GM18909 (cell line): ENCODE measurements around the gene FCER1G.
A peak's percentile ranks its signal among the peaks of the same experiment; 100 is the strongest.
"Not testable (repeated sequence)": the region's sequence is repeated elsewhere in the genome, so short reads cannot be mapped to it uniquely, and the experiment has no call there.

Experiments
- ATAC-seq: cut with Tn5 transposase; IDR thresholded peaks from one replicate; pipeline ENCODE4 v1.9.1; 2021; ENCODE audit warnings: mild to moderate bottlenecking; ENCODE audit not compliant: unreplicated experiment, poor library complexity

Gene FCER1G

GRCh38 chr1:161200992-161201835 lies 13.9 kb upstream of the FCER1G start:
- ATAC-seq = no peak

DNA sequence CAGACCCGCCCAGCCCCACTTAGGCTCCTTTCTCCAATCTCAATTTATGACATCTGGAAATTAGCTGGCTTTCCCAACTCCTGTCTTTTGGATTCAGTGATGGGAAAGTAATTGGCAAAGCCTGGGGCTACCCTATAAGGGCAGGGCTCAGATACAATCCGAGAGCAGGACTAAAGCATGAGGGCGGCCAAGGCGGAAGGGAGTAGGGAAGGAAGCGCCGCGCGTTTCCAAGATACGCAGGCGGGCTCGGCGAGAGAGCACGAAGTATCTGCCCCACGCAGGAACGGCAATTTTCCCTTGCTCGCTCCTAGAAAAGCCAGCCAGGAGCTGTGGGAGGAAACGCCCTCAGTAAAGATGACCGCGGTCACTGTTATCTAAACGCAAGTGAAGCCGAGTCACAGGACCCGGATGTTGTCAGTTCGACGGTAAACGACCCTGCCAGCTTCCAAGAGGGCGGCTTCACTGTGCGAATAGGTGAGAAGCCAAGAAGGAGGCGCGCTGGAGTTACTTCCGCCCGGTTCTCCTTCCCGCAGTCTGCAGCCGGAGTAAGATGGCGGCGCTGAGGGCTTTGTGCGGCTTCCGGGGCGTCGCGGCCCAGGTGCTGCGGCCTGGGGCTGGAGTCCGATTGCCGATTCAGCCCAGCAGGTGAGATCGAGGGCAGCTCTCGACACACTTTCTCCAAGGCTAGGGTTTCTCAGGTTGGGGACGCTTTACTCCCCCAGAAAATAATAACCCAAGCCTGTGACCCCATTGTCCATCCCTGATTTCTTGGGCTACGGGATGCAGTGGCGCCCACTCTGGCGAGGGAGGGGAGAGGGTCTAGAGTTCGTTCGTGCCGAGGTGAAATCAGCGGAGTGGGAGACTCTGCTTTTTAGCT lies 13.0 kb upstream of the FCER1G start, which contains the start of gene NDUFS2:
Gene NDUFS2 (plus strand): TSS at position 532 of the 877 bp plus-strand sequence. CDS start 19 bp downstream, at position 551.
- peak; percentile 96 for ATAC-seq

DNA sequence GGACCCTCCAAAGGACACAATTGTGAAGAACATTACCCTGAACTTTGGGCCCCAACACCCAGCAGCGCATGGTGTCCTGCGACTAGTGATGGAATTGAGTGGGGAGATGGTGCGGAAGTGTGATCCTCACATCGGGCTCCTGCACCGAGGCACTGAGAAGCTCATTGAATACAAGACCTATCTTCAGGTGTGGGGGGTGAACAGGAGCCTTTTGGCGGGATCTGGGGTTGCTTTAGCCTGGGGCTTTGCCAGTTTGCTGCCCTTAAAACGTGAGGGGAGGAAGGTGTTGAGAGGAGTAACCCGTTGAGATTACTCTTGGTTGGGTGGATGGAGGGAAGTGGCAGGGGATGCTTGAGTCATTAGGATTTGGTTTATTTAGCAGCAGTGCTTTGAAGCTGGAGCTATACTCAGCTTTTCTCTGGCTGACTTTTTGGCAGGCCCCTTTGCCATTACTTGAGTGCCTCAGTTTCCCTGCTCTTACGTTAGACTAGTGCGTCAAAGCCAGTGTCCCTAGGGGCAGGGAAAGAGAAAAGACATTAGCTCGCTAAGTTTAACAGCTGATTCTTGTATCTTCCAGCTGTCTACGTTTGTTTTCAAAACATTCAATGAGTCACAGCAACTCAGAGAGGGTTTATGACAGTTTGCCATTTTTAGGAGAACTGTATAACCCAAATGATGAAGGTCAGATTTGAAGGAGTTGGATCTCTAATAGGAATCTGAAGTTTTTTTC lies 8.5 kb upstream of the FCER1G start:
- ATAC-seq = no peak

- no peak for ATAC-seq
Observed at GRCh38 chr1:161207173-161207572, 7.9 kb upstream of the FCER1G start.

- ATAC-seq = peak; percentile 79
Observed at GRCh38 chr1:161209790-161210409, 5.2 kb upstream of the FCER1G start.

DNA sequence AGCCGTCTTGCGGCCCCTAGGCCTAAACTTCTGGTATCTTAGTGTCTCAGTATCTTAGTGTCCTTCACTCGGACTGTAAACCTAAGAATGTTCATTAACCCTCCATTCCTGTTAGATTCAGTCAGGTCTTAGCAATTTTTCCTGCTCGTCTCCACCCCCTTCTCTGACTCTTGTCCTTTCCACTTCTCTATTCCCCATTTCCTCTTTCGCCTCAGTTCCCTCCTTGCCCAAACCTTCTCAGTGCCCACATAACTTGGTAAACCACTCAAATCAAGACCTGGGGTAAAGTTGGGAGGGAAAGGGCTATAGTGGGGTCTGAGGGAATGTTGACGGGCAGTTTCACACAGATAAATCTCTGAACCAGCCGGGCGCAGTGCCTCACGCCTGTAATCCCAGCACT lies 726 bp upstream of the FCER1G start:
- ATAC-seq = no peak

GRCh38 chr1:161216945-161217712 lies 2.0 kb downstream of the FCER1G start:
- ATAC-seq = peak; percentile 88

DNA sequence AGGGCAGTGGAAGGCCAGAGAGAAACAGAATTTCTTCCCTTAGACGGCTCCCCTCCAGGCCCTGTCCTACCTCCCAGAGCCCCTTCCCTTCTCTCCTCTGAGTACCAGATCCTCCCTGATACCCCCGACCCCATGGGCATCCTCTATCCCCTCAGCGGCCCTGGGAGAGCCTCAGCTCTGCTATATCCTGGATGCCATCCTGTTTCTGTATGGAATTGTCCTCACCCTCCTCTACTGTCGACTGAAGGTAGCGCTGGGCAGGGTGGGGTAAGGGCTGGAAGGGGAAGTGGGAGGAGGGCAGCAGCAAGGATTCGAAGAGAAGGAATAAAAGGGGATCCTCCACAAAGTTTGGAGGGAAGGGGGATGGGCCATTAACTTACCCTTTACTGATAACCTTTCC lies 2.7 kb downstream of the FCER1G start:
- ATAC-seq = no peak

DNA sequence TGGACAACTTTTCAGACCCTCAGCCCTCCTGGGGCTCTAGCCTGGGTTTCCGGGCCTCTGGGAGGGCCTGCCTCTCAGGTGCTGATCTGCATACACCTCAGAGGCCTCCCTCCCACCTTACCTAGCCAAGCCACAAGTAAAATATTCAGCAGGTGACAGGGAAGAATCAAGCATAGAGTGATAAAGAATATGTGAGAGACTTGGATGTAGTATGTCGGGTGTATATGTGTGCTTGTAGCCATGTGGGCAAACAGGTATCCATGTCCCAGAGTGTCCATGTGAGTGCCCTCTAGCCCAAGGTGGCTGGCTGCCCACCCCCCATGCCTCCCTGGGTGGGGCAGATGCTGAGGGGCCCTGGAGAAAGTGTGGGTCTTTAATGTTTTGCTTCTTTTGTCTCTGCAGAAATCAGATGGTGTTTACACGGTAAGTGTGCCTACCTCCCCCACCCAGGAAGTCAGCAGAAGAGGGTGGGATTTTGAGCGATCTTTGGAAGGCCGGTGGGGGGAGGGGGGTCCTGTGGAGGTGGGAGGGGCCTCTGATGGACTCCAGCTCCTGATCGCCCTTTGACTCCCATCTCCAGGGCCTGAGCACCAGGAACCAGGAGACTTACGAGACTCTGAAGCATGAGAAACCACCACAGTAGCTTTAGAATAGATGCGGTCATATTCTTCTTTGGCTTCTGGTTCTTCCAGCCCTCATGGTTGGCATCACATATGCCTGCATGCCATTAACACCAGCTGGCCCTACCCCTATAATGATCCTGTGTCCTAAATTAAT lies 3.4 kb downstream of the FCER1G start:
- ATAC-seq = no peak

- ATAC-seq = no peak
Observed at GRCh38 chr1:161219078-161219892, 4.2 kb downstream of the FCER1G start.

DNA sequence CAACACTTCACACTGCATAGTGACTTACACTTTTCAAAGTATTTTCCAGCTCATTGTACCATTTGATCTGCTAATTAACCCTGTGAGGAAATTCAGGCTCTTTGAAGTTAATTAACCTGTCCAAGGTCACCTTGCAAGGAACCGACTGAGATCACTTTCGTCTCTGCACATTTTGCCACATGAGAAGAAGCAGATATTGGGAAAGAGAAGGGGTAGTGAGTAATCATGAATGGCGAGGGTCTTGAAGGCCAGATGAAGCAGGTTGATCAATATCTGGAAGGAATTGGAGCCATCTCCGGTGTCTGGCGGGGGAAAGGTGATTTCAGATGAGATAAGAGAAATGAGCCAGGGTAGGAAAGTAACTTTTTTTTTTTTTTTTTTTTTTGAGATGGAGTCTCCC lies 4.9 kb downstream of the FCER1G start:
- ATAC-seq = no peak

DNA sequence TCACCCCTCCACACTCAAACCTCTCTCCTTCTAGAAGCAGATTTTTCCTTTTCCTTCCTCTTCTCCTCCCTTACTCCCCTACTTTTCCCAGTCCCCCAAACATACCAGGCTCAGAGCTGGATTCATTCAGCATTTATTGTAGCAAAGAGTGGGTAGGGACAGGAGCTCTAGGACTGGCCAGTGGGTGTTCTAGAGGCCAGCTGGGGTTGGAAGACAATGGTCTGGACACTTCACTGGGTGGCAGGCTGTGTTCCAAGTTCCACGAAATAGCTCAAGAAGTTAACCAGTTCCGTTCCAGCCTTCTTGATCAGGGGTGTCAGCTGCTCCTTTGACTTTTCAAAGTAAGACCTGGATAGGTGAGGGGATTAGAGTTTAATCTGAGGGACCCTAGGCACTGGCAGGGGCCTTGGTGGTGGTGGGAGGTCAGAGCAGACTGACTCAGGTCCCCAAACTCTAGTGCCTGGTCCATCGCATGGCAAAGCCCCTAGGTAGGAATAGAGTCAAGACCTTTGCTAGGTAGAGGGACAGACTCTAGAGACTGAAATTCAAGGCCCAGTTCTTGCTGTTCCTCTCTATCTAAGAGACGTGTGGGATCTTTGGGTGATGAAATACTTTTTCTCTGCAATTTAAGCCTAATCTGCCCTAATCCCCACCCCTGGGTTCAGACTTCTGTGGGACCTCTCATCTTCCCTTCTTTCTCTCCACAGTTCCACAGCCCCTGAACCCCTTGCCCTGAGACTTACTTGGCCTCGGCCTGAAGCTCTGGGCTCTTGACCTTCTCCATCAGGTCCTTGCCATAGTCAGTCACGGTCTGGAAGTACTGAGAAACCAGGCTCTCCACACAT lies 7.3 kb downstream of the FCER1G start:
- no peak for ATAC-seq

- ATAC-seq = no peak
Observed at GRCh38 chr1:161223805-161224694, 9.0 kb downstream of the FCER1G start.

GRCh38 chr1:161224695-161225087 lies 9.6 kb downstream of the FCER1G start:
- not testable (repeated sequence) for ATAC-seq

- no peak for ATAC-seq
Observed at GRCh38 chr1:161225178-161225533, 10.1 kb downstream of the FCER1G start.
